T-helper 1 cell treated with Interleukin-12 subunit alpha and Interleukin-12 subunit beta and Interleukin-4 antibody, amounts not matched to agents 30 μg/mL and 1 μg/mL, for 36 hours (primary cell): ENCODE results near the gene COA8.

Experiments used
- H3K27ac Mint-ChIP-seq: one replicate; pipeline ENCODE4 v1.8.0; 2021; ENCODE audit warnings: mild to moderate bottlenecking, mixed read lengths
- H3K27me3 Mint-ChIP-seq: one replicate; pipeline ENCODE4 v1.8.0; 2021; ENCODE audit warnings: low read depth, mixed read lengths
- H3K36me3 Mint-ChIP-seq: one replicate; pipeline ENCODE4 v1.8.0; 2021; ENCODE audit warnings: low read depth, mixed read lengths
- H3K4me1 Mint-ChIP-seq: one replicate; pipeline ENCODE4 v1.8.0; 2021; ENCODE audit warnings: low read depth, mixed read lengths
- H3K4me3 Mint-ChIP-seq: one replicate; pipeline ENCODE4 v1.8.0; 2021; ENCODE audit warnings: mild to moderate bottlenecking, moderate library complexity, mixed read lengths
- H3K9me3 Mint-ChIP-seq: one replicate; pipeline ENCODE4 v1.8.0; 2021; ENCODE audit warnings: mixed read lengths

The COA8 gene

GRCh38 chr14:103623883-103624482 lies 61.2 kb downstream of the COA8 start:
- H3K27me3 Mint-ChIP-seq: peaks cover 7% of the 10 kb centered on the region
- H3K27ac Mint-ChIP-seq: no peak overlapping the region
- H3K4me1 Mint-ChIP-seq: peaks cover 12% of the 10 kb centered on the region
- H3K9me3 Mint-ChIP-seq: no peaks in the 10 kb centered on the region
- H3K4me3 Mint-ChIP-seq: no peak overlapping the region
- H3K36me3 Mint-ChIP-seq: no peaks in the 10 kb centered on the region

GRCh38 chr14:103624860-103625259 lies 62.1 kb downstream of the COA8 start:
- no peaks in the 10 kb centered on the region for H3K9me3 Mint-ChIP-seq
- peaks cover 7% of the 10 kb centered on the region for H3K27me3 Mint-ChIP-seq

GRCh38 chr14:103625356-103626095 lies 62.8 kb downstream of the COA8 start:
- peaks cover 7% of the 10 kb centered on the region for H3K27me3 Mint-ChIP-seq
- H3K4me3 Mint-ChIP-seq: peak overlapping the region; percentile 71
- H3K9me3 Mint-ChIP-seq: no peaks in the 10 kb centered on the region
- H3K27ac Mint-ChIP-seq: peak overlapping the region; percentile 85
- no peaks in the 10 kb centered on the region for H3K36me3 Mint-ChIP-seq
- H3K4me1 Mint-ChIP-seq: peaks cover 14% of the 10 kb centered on the region

More at GRCh38 chr14:103624860-103625259, 62.1 kb downstream of the COA8 start:
- Mint-ChIP-seq H3K4me1 (peaks cover 12% of the 10 kb centered on the region), H3K36me3 (no peaks in the 10 kb centered on the region), H3K27ac (peak overlapping the region; percentile 85), H3K4me3 (peak overlapping the region; percentile 71)

GRCh38 chr14:103626146-103626850 lies 63.5 kb downstream of the COA8 start:
- peak overlapping the region; percentile 21 for H3K4me3 Mint-ChIP-seq
- no peaks in the 10 kb centered on the region for H3K9me3 Mint-ChIP-seq
- peaks cover 4% of the 10 kb centered on the region for H3K27me3 Mint-ChIP-seq
- peaks cover 15% of the 10 kb centered on the region for H3K4me1 Mint-ChIP-seq
- no peaks in the 10 kb centered on the region for H3K36me3 Mint-ChIP-seq
- H3K27ac Mint-ChIP-seq: no peak overlapping the region

GRCh38 chr14:103627073-103628025 lies 64.6 kb downstream of the COA8 start:
- Mint-ChIP-seq H3K9me3 (no peaks in the 10 kb centered on the region), H3K27ac (peak overlapping the region; percentile 58), H3K4me1 (peaks cover 15% of the 10 kb centered on the region), H3K4me3 (peak overlapping the region; percentile 77), H3K36me3 (no peaks in the 10 kb centered on the region), H3K27me3 (peaks cover 4% of the 10 kb centered on the region)

GRCh38 chr14:103628221-103628683 lies 65.5 kb downstream of the COA8 start:
- Mint-ChIP-seq H3K4me1 (peaks cover 16% of the 10 kb centered on the region), H3K9me3 (no peaks in the 10 kb centered on the region), H3K27me3 (no peaks in the 10 kb centered on the region)

GRCh38 chr14:103628684-103629502 lies 66.1 kb downstream of the COA8 start, which contains the start of gene KLC1:
Gene KLC1 (plus strand): TSS chr14:103629211. CDS start chr14:103654565, 25,354 bp downstream.
- H3K9me3 Mint-ChIP-seq: no peaks in the 10 kb centered on the region
- H3K4me1 Mint-ChIP-seq: peaks cover 20% of the 10 kb centered on the region
- H3K4me3 Mint-ChIP-seq: peak within 1 kb of the TSS; percentile 84
- no peaks in the 10 kb centered on the region for H3K36me3 Mint-ChIP-seq
- no peaks in the 10 kb centered on the region for H3K27me3 Mint-ChIP-seq
- H3K27ac Mint-ChIP-seq: peak within 1 kb of the TSS; percentile 86

More at GRCh38 chr14:103628221-103628683, 65.5 kb downstream of the COA8 start:
- peak overlapping the region; percentile 86 for H3K27ac Mint-ChIP-seq
- H3K36me3 Mint-ChIP-seq: no peaks in the 10 kb centered on the region
- H3K4me3 Mint-ChIP-seq: peak overlapping the region; percentile 77

- no peaks in the 10 kb centered on the region for H3K9me3 Mint-ChIP-seq
- peak overlapping the region; percentile 84 for H3K4me3 Mint-ChIP-seq
- peak overlapping the region; percentile 55 for H3K27ac Mint-ChIP-seq
- H3K4me1 Mint-ChIP-seq: peaks cover 24% of the 10 kb centered on the region
- H3K27me3 Mint-ChIP-seq: no peaks in the 10 kb centered on the region
- H3K36me3 Mint-ChIP-seq: no peaks in the 10 kb centered on the region
Measured at GRCh38 chr14:103629503-103630121, 66.9 kb downstream of the COA8 start.

- Mint-ChIP-seq H3K36me3 (no peaks in the 10 kb centered on the region), H3K27me3 (no peaks in the 10 kb centered on the region), H3K4me3 (peak overlapping the region; percentile 84), H3K27ac (peak overlapping the region; percentile 55), H3K4me1 (peaks cover 25% of the 10 kb centered on the region), H3K9me3 (no peaks in the 10 kb centered on the region)
Measured at GRCh38 chr14:103630364-103631108, 67.8 kb downstream of the COA8 start.

- no peaks in the 10 kb centered on the region for H3K9me3 Mint-ChIP-seq
- H3K36me3 Mint-ChIP-seq: peaks cover 3% of the 10 kb centered on the region
- no peak overlapping the region for H3K4me3 Mint-ChIP-seq
- no peak overlapping the region for H3K27ac Mint-ChIP-seq
- peaks cover 32% of the 10 kb centered on the region for H3K4me1 Mint-ChIP-seq
- no peaks in the 10 kb centered on the region for H3K27me3 Mint-ChIP-seq
Measured at GRCh38 chr14:103633391-103633790, 70.6 kb downstream of the COA8 start.

GRCh38 chr14:103634156-103634555 lies 71.4 kb downstream of the COA8 start:
- no peak overlapping the region for H3K4me3 Mint-ChIP-seq
- H3K4me1 Mint-ChIP-seq: peaks cover 34% of the 10 kb centered on the region
- H3K36me3 Mint-ChIP-seq: peaks cover 5% of the 10 kb centered on the region
- H3K27me3 Mint-ChIP-seq: no peaks in the 10 kb centered on the region
- H3K27ac Mint-ChIP-seq: peak overlapping the region; percentile 60
- no peaks in the 10 kb centered on the region for H3K9me3 Mint-ChIP-seq

- Mint-ChIP-seq H3K9me3 (no peaks in the 10 kb centered on the region), H3K27ac (no peak overlapping the region), H3K27me3 (no peaks in the 10 kb centered on the region), H3K4me1 (peaks cover 28% of the 10 kb centered on the region), H3K36me3 (peaks cover 5% of the 10 kb centered on the region), H3K4me3 (no peak overlapping the region)
Measured at GRCh38 chr14:103638594-103638993, 75.8 kb downstream of the COA8 start.
